Thoracic aorta (tissue), 2 donors: ENCODE results near the gene ZNF506. TPM values are rescaled to one million over a fixed set of nuclear protein-coding genes. Genes with fewer than 3 reads are reported as not detected.
"Not testable (repeated sequence)": the region's sequence is repeated elsewhere in the genome, so short reads cannot be mapped to it uniquely, and the experiment has no call there.

Experiments
- ATAC-seq: fragments of 150-250 bp; one replicate; pipeline ENCODE4 v1.8.0; 2017; ENCODE audit warnings: low read depth; ENCODE audit not compliant: insufficient number of reproducible peaks, low FRiP score
- DNase-seq: peaks from one replicate; pipeline ENCODE4 v3.0.0-alpha.2; 2020; ENCODE audit warnings: low spot score
- H3K27ac ChIP-seq, 2 donors: fragments of 200-600 bp; sonication (generic); 1 replicate in 1 of 2; 2 replicates in 1 of 2; pipeline ENCODE4 v1.5.1; 2016; ENCODE audit warnings: mild to moderate bottlenecking in 2 of 2, moderate library complexity in 2 of 2
- H3K27me3 ChIP-seq: fragments of 200-600 bp; sonication (generic); replicated peaks from 2 replicates; pipeline ENCODE4 v1.6.0; 2016; ENCODE audit warnings: mild to moderate bottlenecking; ENCODE audit not compliant: insufficient read depth
- H3K36me3 ChIP-seq: fragments of 200-600 bp; sonication (generic); one replicate; pipeline ENCODE4 v1.5.1; 2016
- H3K4me1 ChIP-seq, 2 donors: fragments of 200-600 bp; sonication (generic); 1 replicate in 1 of 2; 2 replicates in 1 of 2; pipeline versions ENCODE4 v1.5.1 to v1.6.0; 2016; ENCODE audit warnings: low read depth in 2 of 2, mild to moderate bottlenecking in 1 of 2; ENCODE audit not compliant: control insufficient read depth in 1 of 2
- H3K4me3 ChIP-seq: fragments of 200-600 bp; sonication (generic); 2 replicates; pipeline ENCODE4 v1.5.1; 2016; ENCODE audit warnings: mild to moderate bottlenecking
- H3K9me3 ChIP-seq: fragments of 200-600 bp; sonication (generic); 2 replicates; pipeline ENCODE4 v1.5.1; 2016
- CTCF ChIP-seq: fragments of 200-600 bp; sonication (generic); IDR thresholded peaks from one replicate; pipeline ENCODE4 v1.5.1; 2019; ENCODE audit warnings: antibody characterized with exemption
- total RNA-seq, 2 donors: library from RNA; depleted of rRNA; stranded (reverse); fragments of >200 nt; gene quantifications; one replicate each; pipeline versions ENCODE4 v1.1.0 to v1.2.3, GENCODE V29; 2016

ZNF506 gene
- 10 to 100 TPM; 55.5 to 66.7 TPM for total RNA-seq

GRCh38 chr19:19821366-19821951, at the start of gene ZNF506:
TSS of gene ZNF506 (minus strand) at chr19:19821750. CDS start at chr19:19821603, 147 bp downstream.
- DNase-seq (peak; percentile 99), ATAC-seq (peak; percentile 99)
- H3K27me3 ChIP-seq = no peaks in the 10 kb centered on the region
- H3K36me3 ChIP-seq = no peaks in the 10 kb centered on the region
- H3K4me1 ChIP-seq = peaks cover 20 to 22% of the 10 kb centered on the region in 2 donors
- H3K9me3 ChIP-seq = no peaks in the 10 kb centered on the region
- peak within 1 kb of the TSS; percentile 97 to 98 for H3K27ac ChIP-seq
- no peak for TF ChIP-seq CTCF
- H3K4me3 ChIP-seq = peak within 1 kb of the TSS; percentile 83

GRCh38 chr19:19870086-19870485, 48.5 kb upstream of the ZNF506 start:
- not testable (repeated sequence) for H3K27me3 ChIP-seq, H3K27ac ChIP-seq, ATAC-seq, H3K36me3 ChIP-seq, H3K9me3 ChIP-seq, H3K4me3 ChIP-seq, DNase-seq
- peaks cover 20 to 23% of the 10 kb centered on the region in 2 donors for H3K4me1 ChIP-seq

- ATAC-seq (no peak), DNase-seq (no peak)
- Histone ChIP-seq H3K27me3 (no peaks in the 10 kb centered on the region), H3K4me1 (peaks cover 20 to 23% of the 10 kb centered on the region in 2 donors), H3K27ac (peak overlapping the region; percentile 89 to 93), H3K9me3 (no peaks in the 10 kb centered on the region), H3K4me3 (peak overlapping the region; percentile 71), H3K36me3 (no peaks in the 10 kb centered on the region)
- TF ChIP-seq CTCF = no peak
These were observed 45.2 kb upstream of the ZNF506 start for GRCh38 chr19:19866611-19867248.

GRCh38 chr19:19865750-19866610, 44.4 kb upstream of the ZNF506 start, which contains the start of gene ZNF253:
TSS of gene ZNF253 (plus strand) at chr19:19865882. CDS start at chr19:19865997, 115 bp downstream.
- Histone ChIP-seq H3K9me3 (no peaks in the 10 kb centered on the region), H3K4me1 (peaks cover 20 to 23% of the 10 kb centered on the region in 2 donors), H3K27ac (peak within 1 kb of the TSS; percentile 89 to 93), H3K4me3 (peak within 1 kb of the TSS; percentile 71), H3K36me3 (no peaks in the 10 kb centered on the region), H3K27me3 (no peaks in the 10 kb centered on the region)
- TF ChIP-seq CTCF = no peak
- ATAC-seq (peak; percentile 97), DNase-seq (peak; percentile 93)

- TF ChIP-seq CTCF = no peak
- Histone ChIP-seq H3K36me3 (no peaks in the 10 kb centered on the region), H3K27me3 (no peaks in the 10 kb centered on the region), H3K4me3 (peak overlapping the region; percentile 1), H3K27ac (no peak overlapping the region), H3K4me1 (no peaks in the 10 kb centered on the region), H3K9me3 (no peaks in the 10 kb centered on the region)
- ATAC-seq = no peak
- no peak for DNase-seq
These were observed 39.3 kb upstream of the ZNF506 start for GRCh38 chr19:19860756-19861390.
